ENCODE measurements around the gene PDS5B. TPM values are rescaled to one million over a fixed set of nuclear protein-coding genes. Genes with fewer than 3 reads are reported as not detected.

Gene PDS5B
- total and polyA plus RNA-seq, 4 donors, result 3.6 to 24.3 (median 12.9) TPM

DNA sequence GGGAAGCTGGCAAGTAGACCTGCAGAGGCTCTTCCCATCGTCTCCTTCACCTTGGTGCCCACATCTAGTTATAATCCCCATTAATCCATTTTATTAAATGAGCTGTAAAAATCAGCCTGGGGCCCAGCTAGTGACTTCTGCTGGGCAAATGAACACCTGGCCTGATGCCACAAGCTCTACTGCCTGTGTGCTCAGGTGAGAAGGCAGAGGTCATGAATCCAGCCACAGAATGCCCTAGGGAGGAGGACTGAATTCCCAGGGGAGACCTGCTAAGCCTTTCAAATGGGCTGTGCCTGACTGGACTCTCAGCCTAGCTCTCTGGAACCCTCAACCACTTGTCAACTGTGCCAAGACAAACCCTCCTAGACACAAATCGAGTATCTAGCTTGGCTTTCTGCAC, 74.0 kb downstream of the PDS5B start:
- H3K4me1 ChIP-seq (ENCODE audit: control insufficient read depth in 4 of 4, insufficient read depth in 4 of 4, low read length in 3 of 4), result peaks cover 2 to 8% (median 6%) of the 10 kb centered on the region in 4 donors
- TF ChIP-seq, protein P1, sequence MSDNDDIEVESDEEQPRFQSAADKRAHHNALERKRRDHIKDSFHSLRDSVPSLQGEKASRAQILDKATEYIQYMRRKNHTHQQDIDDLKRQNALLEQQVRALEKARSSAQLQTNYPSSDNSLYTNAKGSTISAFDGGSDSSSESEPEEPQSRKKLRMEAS (IDR thresholded peaks at IDR 0.05), result no peak
- TF ChIP-seq HNF4A (conservative IDR thresholded peaks at IDR 0.05) (peak; percentile 33 to 55), RXRA (IDR thresholded peaks at IDR 0.05) (peak in 1 of 2 donors; percentile 32), ATF3 (IDR thresholded peaks at IDR 0.05) (no peak)
- H3K4me3 ChIP-seq (ENCODE audit: low read depth in 1 of 3, low read length in 3 of 3), result no peak overlapping the region
- no peaks in the 10 kb centered on the region for H3K27me3 ChIP-seq (ENCODE audit: control insufficient read depth in 4 of 4, insufficient read depth in 4 of 4, low read length in 3 of 4)
- H3K9me3 ChIP-seq (ENCODE audit: control insufficient read depth in 4 of 4, low read length in 3 of 4), result no peaks in the 10 kb centered on the region
- DNase-seq (ENCODE audit: low spot score), result peak; percentile 49
- H3K27ac ChIP-seq (ENCODE audit: low read depth in 1 of 2, low read length in 2 of 2), result no peak overlapping the region
- 57% methylated on average over 2 of the region's 2 CpGs for WGBS
- no peak overlapping the region for H3K9ac ChIP-seq (ENCODE audit: low read depth in 1 of 2, low read length in 2 of 2)
- H3K36me3 ChIP-seq (ENCODE audit: control insufficient read depth in 4 of 4, insufficient read depth in 3 of 4, low read depth in 1 of 4, low read length in 3 of 4), result peaks cover 0 to 2% (median 0%) of the 10 kb centered on the region in 4 donors

GRCh38 chr13:32661685-32662084, 75.4 kb downstream of the PDS5B start:
- Histone ChIP-seq H3K4me3 (ENCODE audit: low read depth in 1 of 3, low read length in 3 of 3) (no peak overlapping the region), H3K9me3 (ENCODE audit: control insufficient read depth in 4 of 4, low read length in 3 of 4) (no peaks in the 10 kb centered on the region), H3K36me3 (ENCODE audit: control insufficient read depth in 4 of 4, insufficient read depth in 3 of 4, low read depth in 1 of 4, low read length in 3 of 4) (no peaks in the 10 kb centered on the region), H3K27me3 (ENCODE audit: control insufficient read depth in 4 of 4, insufficient read depth in 4 of 4, low read length in 3 of 4) (no peaks in the 10 kb centered on the region), H3K4me1 (ENCODE audit: control insufficient read depth in 4 of 4, insufficient read depth in 4 of 4, low read length in 3 of 4) (peaks cover 2 to 8% (median 6%) of the 10 kb centered on the region in 4 donors), H3K9ac (ENCODE audit: low read depth in 1 of 2, low read length in 2 of 2) (no peak overlapping the region), H3K27ac (ENCODE audit: low read depth in 1 of 2, low read length in 2 of 2) (no peak overlapping the region)
- no peak for TF ChIP-seq HNF4A (conservative IDR thresholded peaks at IDR 0.05)
- no peak for TF ChIP-seq EGR1 (IDR thresholded peaks at IDR 0.05; ENCODE audit: low read depth in 2 of 2)
- no peak for TF ChIP-seq NR2F2 (IDR thresholded peaks at IDR 0.05)
- TF ChIP-seq JUND (IDR thresholded peaks at IDR 0.05), result no peak
- TF ChIP-seq, protein P2, sequence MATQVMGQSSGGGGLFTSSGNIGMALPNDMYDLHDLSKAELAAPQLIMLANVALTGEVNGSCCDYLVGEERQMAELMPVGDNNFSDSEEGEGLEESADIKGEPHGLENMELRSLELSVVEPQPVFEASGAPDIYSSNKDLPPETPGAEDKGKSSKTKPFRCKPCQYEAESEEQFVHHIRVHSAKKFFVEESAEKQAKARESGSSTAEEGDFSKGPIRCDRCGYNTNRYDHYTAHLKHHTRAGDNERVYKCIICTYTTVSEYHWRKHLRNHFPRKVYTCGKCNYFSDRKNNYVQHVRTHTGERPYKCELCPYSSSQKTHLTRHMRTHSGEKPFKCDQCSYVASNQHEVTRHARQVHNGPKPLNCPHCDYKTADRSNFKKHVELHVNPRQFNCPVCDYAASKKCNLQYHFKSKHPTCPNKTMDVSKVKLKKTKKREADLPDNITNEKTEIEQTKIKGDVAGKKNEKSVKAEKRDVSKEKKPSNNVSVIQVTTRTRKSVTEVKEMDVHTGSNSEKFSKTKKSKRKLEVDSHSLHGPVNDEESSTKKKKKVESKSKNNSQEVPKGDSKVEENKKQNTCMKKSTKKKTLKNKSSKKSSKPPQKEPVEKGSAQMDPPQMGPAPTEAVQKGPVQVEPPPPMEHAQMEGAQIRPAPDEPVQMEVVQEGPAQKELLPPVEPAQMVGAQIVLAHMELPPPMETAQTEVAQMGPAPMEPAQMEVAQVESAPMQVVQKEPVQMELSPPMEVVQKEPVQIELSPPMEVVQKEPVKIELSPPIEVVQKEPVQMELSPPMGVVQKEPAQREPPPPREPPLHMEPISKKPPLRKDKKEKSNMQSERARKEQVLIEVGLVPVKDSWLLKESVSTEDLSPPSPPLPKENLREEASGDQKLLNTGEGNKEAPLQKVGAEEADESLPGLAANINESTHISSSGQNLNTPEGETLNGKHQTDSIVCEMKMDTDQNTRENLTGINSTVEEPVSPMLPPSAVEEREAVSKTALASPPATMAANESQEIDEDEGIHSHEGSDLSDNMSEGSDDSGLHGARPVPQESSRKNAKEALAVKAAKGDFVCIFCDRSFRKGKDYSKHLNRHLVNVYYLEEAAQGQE (IDR thresholded peaks at IDR 0.05), result no peak
- no peak for TF ChIP-seq FOXA1 (IDR thresholded peaks at IDR 0.05)
- TF ChIP-seq ATF3 (IDR thresholded peaks at IDR 0.05), result no peak
- no peak for TF ChIP-seq HNF4G (IDR thresholded peaks at IDR 0.05)
- TF ChIP-seq RAD21 (IDR thresholded peaks at IDR 0.05), result no peak
- no peak for TF ChIP-seq TAF1 (conservative IDR thresholded peaks at IDR 0.05)
- no peak for TF ChIP-seq FOXA2 (IDR thresholded peaks at IDR 0.05)
- TF ChIP-seq, protein P3, sequence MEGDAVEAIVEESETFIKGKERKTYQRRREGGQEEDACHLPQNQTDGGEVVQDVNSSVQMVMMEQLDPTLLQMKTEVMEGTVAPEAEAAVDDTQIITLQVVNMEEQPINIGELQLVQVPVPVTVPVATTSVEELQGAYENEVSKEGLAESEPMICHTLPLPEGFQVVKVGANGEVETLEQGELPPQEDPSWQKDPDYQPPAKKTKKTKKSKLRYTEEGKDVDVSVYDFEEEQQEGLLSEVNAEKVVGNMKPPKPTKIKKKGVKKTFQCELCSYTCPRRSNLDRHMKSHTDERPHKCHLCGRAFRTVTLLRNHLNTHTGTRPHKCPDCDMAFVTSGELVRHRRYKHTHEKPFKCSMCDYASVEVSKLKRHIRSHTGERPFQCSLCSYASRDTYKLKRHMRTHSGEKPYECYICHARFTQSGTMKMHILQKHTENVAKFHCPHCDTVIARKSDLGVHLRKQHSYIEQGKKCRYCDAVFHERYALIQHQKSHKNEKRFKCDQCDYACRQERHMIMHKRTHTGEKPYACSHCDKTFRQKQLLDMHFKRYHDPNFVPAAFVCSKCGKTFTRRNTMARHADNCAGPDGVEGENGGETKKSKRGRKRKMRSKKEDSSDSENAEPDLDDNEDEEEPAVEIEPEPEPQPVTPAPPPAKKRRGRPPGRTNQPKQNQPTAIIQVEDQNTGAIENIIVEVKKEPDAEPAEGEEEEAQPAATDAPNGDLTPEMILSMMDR (IDR thresholded peaks at IDR 0.05; ENCODE audit: low read depth, low read length, missing input control), result no peak
- TF ChIP-seq, protein P4, sequence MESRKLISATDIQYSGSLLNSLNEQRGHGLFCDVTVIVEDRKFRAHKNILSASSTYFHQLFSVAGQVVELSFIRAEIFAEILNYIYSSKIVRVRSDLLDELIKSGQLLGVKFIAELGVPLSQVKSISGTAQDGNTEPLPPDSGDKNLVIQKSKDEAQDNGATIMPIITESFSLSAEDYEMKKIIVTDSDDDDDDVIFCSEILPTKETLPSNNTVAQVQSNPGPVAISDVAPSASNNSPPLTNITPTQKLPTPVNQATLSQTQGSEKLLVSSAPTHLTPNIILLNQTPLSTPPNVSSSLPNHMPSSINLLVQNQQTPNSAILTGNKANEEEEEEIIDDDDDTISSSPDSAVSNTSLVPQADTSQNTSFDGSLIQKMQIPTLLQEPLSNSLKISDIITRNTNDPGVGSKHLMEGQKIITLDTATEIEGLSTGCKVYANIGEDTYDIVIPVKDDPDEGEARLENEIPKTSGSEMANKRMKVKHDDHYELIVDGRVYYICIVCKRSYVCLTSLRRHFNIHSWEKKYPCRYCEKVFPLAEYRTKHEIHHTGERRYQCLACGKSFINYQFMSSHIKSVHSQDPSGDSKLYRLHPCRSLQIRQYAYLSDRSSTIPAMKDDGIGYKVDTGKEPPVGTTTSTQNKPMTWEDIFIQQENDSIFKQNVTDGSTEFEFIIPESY (IDR thresholded peaks at IDR 0.05), result no peak
- TF ChIP-seq GABPA (IDR thresholded peaks at IDR 0.05 in 1 of 2, conservative IDR thresholded peaks at IDR 0.05 in 1 of 2), result no peak
- no peak for DNase-seq (ENCODE audit: low spot score)

Data from liver (tissue), 9 donors.